Esophagus mucosa (tissue), 1 donor: ENCODE data around the gene HEG1. TPM values are rescaled to one million over a fixed set of nuclear protein-coding genes. Genes with fewer than 3 reads are reported as not detected.
A peak's percentile ranks its signal among the peaks of the same experiment; 100 is the strongest.
"Not testable (repeated sequence)": the region's sequence is repeated elsewhere in the genome, so short reads cannot be mapped to it uniquely, and the experiment has no call there.

Source experiments
- ATAC-seq: fragments of 200-7000 bp; cut with Tn5 transposase; one replicate; pipeline ENCODE4 v1.9.1; 2020
- total RNA-seq: library from RNA; stranded (reverse); gene quantifications from one replicate; pipeline ENCODE4 v1.2.4, GENCODE V29; 2023
- donor health status: DM: yes; HTN: yes; CAD: no.

Gene HEG1
- total RNA-seq, 1 donor from 2014 or later, result 13.0 TPM

GRCh38 chr3:124981472-124981871, 74.3 kb downstream of the HEG1 start:
- ATAC-seq, result no peak

- no peak for ATAC-seq
Observed at GRCh38 chr3:124978627-124979026, 77.2 kb downstream of the HEG1 start.

DNA sequence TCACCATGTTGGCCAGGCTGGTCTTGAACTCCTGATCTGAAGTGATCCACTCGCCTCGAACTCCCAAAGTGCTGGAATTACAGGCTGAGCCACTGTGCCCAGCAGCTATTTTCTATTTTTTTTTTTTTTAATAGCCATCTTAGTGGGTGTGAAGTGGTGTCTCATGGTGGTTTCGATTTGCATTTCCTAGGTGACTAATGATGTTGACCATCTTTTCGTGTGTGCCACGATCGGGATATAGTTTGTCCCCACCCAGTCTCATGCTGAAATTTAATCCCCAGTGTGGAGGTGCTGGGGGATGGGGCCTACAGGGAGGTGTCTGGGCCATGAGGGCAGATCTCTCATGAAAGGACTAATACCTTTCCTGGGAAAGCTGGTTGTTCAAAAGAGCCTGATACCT, 79.4 kb downstream of the HEG1 start:
- no peak for ATAC-seq

GRCh38 chr3:124974691-124975090, 81.1 kb downstream of the HEG1 start:
- peak; percentile 57 for ATAC-seq

- no peak for ATAC-seq
Observed at GRCh38 chr3:124973290-124973689, 82.5 kb downstream of the HEG1 start.

DNA sequence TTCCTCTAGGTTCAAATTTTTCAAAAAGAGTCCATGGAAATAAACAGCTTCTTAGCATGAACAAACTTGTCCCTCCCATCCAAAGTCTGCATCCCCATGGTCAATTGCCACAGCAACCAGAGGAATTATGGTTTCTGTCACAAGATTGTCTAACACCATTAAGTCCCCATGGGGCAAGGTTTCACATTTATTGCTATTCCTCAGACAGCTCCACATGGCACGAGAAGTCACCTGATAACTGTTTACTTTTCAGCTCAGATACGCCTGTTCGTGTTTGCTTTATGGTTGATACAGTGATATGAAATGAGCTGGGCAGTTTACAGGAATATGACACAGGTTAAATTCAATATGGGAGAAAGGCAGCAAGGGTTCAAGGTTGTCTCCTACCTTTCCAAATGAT, 83.3 kb downstream of the HEG1 start:
- no peak for ATAC-seq

DNA sequence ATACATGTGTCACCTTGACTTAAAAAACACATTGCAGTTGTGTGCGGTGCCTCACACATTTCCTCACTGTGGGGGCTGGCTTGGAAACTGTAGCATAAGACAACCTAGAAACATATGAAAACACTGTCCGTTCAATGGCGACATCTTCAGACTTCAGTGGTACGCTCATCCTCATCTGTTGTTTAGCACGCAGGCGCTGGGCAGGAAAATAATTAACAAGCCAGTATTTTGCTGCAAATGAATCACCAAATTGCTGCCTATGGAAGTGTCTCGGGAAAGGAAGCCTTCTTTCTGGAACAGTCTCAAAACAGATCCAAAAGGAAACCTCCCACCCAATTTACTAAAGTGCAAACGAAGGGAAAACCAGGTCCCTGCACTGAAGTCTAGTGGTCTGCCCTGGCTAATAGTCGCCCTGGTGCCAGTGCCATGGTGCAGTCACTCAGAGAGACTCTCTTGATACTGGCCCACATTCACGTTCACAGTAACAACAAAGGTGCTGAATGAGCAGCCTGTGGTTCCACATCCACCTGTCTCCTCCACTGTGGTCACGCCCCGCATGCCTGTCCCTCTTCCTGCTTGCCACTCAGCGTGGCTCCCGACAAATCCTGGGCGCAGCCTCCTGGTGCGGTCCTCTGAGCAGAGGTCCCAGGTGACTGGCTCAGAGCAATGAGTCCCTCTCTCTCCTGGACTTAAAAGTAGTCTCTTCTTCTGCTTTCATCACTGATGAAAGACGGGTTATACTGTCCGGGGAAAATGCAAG, 85.7 kb downstream of the HEG1 start:
- ATAC-seq, result no peak

DNA sequence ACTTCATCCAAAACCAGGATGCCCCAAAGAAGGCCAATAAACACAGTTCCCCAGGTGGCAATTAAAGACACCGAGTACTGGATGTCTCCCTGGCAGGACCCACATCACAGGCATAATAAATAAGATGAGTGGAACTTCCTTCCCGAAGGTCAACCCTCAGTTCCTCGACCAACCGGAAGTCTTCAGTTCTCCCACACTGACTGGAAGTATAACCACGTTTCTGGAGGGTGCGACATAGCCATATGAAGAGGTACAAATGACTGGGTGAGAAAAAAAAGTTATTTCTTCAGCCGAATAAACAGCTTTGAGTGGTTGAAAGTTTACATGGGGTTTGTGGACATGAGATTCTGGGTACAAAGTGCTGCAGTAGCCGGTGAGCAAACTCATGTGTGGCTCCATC, 86.6 kb downstream of the HEG1 start:
- ATAC-seq, result no peak

DNA sequence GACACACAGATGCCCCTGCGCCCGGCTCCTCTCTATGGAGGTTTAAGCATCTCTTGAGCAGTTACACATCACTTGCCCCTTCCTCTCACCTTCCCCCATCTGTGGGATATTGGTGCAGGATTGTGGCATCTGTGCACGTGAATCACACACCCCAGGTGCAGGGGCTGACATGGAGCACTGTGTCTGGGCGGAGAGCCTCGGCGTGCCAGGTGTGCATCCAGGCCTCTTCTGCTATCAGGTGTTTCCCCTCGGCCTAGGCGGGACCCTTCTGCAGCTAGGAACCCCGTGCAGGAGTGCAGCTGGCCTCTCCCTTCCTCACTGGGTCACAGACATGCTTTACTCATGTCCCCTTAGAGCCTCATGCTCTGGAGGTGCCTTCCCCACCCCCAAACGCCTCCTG, 87.8 kb downstream of the HEG1 start:
- ATAC-seq, result no peak

DNA sequence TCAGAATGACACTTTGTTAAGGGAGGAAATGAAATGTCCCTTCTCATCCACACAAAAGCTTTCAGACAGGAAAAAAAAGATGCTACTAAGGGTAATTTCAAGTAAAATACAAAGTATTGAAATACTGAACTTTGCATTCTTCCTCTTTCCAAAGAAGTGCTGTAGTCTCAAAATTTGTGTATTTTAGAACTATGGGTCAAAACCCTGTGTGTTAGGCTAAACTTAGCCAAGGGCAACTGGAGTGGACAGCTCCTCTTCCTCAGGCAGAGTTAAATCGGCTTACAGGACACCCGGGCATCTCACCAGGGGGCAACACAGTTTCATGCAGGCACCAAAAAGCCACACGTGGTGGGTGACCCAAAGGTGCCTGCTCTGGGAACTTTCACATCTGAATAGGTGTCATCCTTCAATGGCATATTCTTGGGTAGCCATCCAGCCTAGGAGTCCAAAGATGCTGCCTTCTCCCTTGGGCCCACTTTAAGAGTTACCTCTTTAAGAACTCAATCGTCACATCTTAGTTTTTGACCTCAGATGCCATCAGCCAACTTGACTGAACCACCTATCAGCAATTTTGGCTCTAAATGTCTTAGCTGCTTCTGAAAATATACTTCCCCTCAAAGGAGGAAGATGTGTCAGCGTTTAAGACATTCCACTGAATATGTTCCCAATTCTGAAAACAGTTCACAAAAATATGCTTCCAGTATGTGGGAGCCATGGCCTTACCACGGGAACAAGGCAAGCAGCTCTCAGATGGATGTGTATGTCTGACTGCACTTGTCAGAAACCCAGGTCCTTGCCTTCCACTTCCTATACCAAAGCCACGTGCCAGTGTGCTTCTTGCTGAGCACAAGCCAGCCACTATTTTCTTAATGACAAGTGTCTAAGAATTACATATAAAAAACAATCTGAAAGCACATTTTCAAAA, 89.0 kb downstream of the HEG1 start:
- no peak for ATAC-seq

- no peak for ATAC-seq
Observed at GRCh38 chr3:124965413-124965812, 90.4 kb downstream of the HEG1 start.

GRCh38 chr3:124964387-124964786, 91.4 kb downstream of the HEG1 start:
- ATAC-seq, result no peak

DNA sequence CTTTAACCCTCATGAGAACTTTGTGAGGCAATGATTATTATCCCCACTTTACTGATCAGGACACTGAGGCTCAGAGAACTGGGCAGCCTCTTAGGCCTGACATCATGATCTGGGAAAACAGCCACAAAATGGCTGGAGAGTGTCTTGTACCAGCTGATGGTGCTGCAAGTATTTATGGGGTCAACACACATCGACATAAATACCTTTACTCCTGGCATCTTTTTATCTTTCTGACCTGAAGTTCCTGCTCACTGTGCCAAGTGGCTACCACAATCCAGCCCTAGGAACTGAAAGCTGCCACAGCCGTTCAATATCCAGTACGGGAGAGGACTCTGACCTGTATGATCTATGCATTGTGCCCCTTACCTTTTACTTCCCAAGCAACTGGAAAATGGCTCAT, 92.0 kb downstream of the HEG1 start:
- ATAC-seq, result no peak

DNA sequence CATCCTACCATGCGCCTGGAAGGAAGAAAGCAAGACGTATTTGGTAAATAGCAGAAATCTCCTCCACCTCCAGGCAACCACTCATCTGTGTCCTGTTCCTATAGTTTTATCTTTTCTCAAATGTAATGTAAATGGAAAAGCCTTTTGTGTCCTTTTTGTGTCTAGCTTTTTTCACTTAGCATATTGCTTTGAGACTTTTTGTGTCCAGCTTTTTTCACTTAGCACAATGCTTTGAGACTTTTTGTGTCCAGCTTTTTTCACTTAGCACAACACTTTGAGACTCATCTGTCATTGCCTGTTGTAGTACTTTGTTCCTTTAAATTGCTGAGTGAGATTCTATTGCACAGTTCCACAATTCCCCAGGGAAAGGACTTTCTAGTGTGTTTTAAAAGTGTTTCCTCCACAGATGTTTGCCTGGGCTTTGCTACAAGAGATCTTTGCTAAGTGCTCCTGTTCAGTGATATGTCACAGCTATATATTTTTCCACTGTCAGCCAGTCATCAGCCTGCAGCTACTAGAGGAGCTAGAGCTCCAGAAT, 93.3 kb downstream of the HEG1 start:
- no peak for ATAC-seq

GRCh38 chr3:124960698-124961097, 95.1 kb downstream of the HEG1 start:
- ATAC-seq, result no peak

DNA sequence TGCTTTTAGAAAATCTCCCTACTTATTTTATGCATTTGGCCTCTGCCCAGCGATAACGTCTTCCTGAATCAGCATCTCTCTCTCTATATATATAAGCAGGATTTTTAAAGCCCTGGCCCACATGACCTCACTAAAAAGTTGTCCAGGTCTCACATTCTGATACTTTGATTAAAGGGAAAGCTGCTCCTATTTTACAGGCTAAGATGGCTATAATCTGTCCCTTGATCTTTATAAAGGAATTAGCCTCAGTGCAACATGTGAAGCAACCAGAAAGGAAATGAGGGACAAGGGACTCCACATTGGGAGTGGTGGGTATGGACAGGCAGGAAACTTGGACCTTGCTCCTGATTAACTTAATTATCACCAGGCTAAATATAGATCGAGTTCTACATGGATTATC, 95.7 kb downstream of the HEG1 start:
- no peak for ATAC-seq

- not testable (repeated sequence) for ATAC-seq
Observed at GRCh38 chr3:124957951-124958350, 97.8 kb downstream of the HEG1 start.

- no peak for ATAC-seq
Observed at GRCh38 chr3:124952282-124952855, 103.4 kb downstream of the HEG1 start.

GRCh38 chr3:124951511-124952281, 104.1 kb downstream of the HEG1 start:
- ATAC-seq, result no peak

- no peak for ATAC-seq
Observed at GRCh38 chr3:124950026-124950425, 105.8 kb downstream of the HEG1 start.

DNA sequence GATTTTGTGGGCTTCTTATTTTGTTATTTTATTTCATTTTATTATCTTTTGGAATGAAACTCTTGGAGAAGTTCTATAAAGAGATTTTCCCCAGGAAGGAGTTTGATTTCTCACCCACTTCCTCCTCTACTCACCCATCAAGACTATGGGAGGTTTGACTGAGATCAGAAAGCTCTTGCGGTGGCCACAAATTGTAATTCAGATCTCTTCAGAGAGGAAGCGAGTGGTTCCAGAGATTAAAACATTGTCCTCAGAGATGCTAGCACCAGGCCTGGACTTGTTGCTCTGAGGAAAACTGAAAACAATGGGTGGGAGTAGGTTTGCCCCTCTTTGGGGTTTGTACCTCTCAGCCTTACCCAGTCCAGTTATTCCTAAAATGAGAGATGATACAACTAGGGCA, 113.2 kb downstream of the HEG1 start:
- no peak for ATAC-seq

GRCh38 chr3:124941771-124942170, 114.0 kb downstream of the HEG1 start:
- no peak for ATAC-seq
